ENCODE measurements around the gene MDN1.

GRCh38 chr6:89819336-89820130, at the start of gene MDN1:
- TF ChIP-seq, protein P1, sequence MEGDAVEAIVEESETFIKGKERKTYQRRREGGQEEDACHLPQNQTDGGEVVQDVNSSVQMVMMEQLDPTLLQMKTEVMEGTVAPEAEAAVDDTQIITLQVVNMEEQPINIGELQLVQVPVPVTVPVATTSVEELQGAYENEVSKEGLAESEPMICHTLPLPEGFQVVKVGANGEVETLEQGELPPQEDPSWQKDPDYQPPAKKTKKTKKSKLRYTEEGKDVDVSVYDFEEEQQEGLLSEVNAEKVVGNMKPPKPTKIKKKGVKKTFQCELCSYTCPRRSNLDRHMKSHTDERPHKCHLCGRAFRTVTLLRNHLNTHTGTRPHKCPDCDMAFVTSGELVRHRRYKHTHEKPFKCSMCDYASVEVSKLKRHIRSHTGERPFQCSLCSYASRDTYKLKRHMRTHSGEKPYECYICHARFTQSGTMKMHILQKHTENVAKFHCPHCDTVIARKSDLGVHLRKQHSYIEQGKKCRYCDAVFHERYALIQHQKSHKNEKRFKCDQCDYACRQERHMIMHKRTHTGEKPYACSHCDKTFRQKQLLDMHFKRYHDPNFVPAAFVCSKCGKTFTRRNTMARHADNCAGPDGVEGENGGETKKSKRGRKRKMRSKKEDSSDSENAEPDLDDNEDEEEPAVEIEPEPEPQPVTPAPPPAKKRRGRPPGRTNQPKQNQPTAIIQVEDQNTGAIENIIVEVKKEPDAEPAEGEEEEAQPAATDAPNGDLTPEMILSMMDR (CRISPR knock-in tag; IDR thresholded peaks at IDR 0.05): no peak; the same call in 1 of the 2 replicates
- TF ChIP-seq CREB1 (IDR thresholded peaks at IDR 0.05) (peak; percentile 99), CREB1 (CRISPR knock-in tag; IDR thresholded peaks at IDR 0.05) (peak; percentile 99), ZBTB40 (IDR thresholded peaks at IDR 0.05) (no peak), ZBTB40 (CRISPR knock-in tag; IDR thresholded peaks at IDR 0.05) (no peak; the same call in 1 of the 2 replicates), POLR2A (IDR thresholded peaks at IDR 0.05; ENCODE audit: insufficient read depth in 1 of 2, low read depth in 2 of 2, low read length in 2 of 2) (peak; percentile 77 to 94), SUZ12 (IDR thresholded peaks at IDR 0.05; ENCODE audit: low read depth, low read length) (no peak), SRF (IDR thresholded peaks at IDR 0.05; ENCODE audit: low read depth, low read length) (0 out of 2 replicates have a peak, but pooled peaks have one; percentile 10), ZNF740 (CRISPR knock-in tag; IDR thresholded peaks at IDR 0.05) (no peak), TRIM24 (CRISPR knock-in tag; IDR thresholded peaks at IDR 0.05) (no peak), ZNF644 (CRISPR knock-in tag; IDR thresholded peaks at IDR 0.05; ENCODE audit: low read depth) (no peak)
- TF ChIP-seq, protein P2, sequence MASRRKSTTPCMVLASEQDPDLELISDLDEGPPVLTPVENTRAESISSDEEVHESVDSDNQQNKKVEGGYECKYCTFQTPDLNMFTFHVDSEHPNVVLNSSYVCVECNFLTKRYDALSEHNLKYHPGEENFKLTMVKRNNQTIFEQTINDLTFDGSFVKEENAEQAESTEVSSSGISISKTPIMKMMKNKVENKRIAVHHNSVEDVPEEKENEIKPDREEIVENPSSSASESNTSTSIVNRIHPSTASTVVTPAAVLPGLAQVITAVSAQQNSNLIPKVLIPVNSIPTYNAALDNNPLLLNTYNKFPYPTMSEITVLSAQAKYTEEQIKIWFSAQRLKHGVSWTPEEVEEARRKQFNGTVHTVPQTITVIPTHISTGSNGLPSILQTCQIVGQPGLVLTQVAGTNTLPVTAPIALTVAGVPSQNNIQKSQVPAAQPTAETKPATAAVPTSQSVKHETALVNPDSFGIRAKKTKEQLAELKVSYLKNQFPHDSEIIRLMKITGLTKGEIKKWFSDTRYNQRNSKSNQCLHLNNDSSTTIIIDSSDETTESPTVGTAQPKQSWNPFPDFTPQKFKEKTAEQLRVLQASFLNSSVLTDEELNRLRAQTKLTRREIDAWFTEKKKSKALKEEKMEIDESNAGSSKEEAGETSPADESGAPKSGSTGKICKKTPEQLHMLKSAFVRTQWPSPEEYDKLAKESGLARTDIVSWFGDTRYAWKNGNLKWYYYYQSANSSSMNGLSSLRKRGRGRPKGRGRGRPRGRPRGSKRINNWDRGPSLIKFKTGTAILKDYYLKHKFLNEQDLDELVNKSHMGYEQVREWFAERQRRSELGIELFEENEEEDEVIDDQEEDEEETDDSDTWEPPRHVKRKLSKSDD (CRISPR knock-in tag; IDR thresholded peaks at IDR 0.05; ENCODE audit: low read depth): peak; percentile 88; the same call in 1 of the 2 replicates

Data from HepG2 (cell line).